ENCODE results near the gene KLHL35.
A peak's percentile ranks its signal among the peaks of the same experiment; 100 is the strongest.

KLHL35 gene

DNA sequence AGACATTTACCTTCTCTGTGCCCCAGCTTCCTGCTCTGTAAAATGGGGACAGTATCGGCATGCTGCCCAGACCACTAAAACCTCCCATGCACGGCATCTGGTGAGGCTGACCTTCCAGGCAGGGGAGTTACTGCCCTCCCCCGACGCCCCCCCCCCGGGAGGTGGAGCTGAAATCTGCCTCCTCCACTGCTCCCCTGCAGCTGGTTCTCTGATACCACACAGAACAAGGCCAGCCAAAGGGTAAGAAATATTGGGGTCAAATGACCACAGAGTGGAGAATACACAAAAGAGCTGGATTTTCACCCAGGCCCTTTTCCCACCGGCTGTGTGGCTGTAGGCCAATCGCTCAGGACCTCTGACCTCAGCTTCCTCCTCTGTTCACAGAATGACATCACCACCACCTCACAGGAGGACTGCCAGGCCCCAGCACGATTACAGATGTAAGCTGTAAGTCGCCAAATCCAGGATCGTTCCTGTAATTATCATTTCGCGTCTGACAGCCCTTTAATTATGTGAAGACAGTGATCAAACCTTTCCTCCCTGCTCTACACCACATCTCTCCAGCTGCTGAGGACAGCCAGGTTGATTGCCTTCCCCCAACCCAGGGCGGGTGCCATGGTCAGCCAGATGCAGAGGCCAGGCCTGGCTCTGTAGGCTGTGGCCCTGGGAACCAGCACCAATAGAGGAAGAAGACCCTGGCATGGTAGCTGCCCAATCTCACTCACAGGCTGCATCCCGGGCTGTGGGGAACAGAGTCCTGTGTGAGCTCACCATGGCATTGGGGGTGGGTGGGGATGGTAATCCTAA, 35.7 kb upstream of the KLHL35 start:
- DNase-seq: no peak

- no peak for DNase-seq
These were observed 34.9 kb upstream of the KLHL35 start for GRCh38 chr11:75467881-75468280.

DNA sequence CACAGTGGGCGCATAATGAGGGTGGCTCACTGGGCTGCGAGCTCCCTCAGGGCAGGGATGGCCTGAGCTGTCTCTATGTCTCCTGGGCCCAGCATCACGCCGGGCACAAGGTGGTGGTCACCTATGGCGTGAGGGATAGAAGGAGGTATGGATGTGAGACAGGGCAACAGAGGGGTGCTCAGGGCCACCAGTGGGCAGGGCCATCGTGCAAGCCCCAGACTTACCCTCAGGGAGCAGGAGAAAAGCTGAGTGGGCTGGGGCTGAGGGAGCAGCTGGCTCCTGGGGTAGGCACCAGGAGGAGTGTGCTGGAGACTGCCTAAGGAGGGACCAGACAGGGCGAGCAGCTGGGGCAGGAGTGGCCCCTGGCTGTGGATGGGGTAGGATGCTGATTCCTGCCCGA, 34.3 kb upstream of the KLHL35 start:
- DNase-seq: no peak

- DNase-seq: no peak
These were observed 32.9 kb upstream of the KLHL35 start for GRCh38 chr11:75465701-75466531.

GRCh38 chr11:75463106-75463774, 30.2 kb upstream of the KLHL35 start:
- DNase-seq: no peak

GRCh38 chr11:75462117-75462653, 29.2 kb upstream of the KLHL35 start:
- DNase-seq: no peak

- DNase-seq: no peak
These were observed 28.1 kb upstream of the KLHL35 start for GRCh38 chr11:75461151-75461550.

- no peak for DNase-seq
These were observed 23.7 kb upstream of the KLHL35 start for GRCh38 chr11:75456596-75457183.

- no peak for DNase-seq
These were observed 22.0 kb upstream of the KLHL35 start for GRCh38 chr11:75454987-75455386.

DNA sequence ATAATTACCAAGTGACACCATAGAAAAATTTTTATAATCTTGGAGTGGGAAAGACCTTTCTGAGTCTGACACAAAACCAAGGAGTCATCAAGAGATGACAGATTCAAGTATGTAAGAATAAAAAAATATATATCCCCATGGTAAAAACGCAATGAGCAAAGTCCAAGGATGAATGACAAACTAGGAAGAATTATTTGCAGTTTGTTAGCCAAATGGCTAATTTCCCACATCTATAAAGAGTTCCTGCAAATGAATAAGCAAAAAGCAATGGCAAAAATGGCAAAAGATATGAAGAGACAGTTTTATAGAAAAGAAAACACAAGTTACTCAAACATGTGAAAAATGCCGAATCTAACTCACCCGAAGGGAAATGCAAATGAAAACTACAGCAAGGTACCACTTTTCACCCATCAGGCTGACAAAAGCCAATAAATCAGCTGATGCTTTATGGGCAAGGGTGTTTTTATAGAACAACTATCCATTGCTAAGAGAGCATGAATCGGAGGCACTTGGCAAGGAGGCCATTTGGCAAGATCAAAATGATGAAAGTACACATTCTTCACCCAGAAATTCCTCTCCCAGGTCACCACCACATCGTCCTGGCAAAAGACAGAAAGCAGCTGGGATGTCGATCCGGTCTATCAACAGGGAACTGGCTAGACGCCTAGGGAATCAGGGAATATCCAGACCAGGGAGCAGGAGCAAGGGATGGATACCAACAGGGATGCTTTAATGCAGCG, 21.1 kb upstream of the KLHL35 start:
- no peak for DNase-seq

DNA sequence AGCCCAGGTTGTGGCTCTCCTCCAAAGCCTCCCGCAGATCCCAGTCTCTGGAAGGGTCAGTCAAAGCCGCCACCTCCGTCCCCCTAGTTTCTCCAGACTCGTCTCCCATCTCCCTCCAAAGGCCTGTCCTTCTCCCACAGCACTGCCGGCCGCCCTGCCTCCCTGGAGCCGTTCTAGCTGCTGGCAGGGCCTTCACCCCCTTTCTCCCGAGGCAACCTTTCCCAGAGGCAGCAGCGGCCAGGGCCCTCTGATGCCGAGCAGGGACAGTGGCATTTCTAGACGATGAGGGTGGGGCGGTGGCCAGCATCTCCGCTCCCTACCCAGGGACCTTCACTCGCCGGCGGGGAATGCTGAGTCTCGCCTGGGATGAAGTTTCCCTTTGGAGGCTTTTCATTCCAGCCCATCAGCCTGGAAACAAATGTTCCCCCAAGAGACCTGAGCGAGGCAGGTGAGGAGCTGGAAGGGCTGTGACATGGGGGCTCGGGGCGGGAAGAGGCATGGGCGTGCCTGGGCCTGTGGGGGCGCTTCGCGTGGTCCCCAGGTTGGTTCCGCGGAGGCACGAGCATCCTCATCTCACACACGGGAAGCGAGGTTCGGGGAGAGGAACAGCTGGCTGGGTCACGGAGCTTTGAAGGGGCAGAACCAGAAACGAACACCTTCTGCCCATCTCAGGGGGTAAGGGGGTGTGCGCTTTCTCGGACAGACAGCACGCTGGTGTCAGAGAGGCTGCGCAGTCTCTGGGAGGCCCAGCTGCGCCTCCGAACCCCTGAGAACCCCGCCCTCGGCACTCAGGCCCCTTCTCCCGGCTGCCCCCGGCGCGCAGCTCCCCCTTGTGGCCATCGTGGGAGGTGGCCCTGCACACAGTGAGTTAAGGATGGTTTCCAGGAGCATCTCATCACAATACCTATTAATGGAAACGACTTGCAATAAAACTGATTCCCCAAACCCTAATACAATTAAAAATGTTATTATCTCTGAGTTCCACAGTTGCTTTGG, 18.1 kb upstream of the KLHL35 start:
- DNase-seq: peak; percentile 2 to 19

DNA sequence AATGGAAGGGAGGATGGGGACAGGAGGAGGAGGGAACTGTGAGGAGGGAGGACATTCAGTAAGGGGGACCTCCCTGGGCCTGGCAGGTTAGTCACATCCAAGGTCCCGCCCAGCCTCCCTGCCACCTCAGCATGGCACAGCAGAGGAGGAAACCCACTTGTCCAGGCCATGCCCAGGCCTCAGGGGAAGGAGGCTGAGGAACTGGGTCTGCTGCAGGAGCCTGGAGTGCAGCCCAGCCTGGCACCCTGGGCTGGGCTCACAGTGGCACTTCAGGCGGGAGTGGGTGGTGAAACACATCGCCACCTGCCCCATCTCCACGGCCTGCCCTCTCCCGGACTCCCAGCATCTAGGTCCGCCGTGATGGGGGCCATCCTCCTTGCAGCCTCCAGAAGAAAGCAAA, 17.2 kb upstream of the KLHL35 start:
- DNase-seq: no peak

DNA sequence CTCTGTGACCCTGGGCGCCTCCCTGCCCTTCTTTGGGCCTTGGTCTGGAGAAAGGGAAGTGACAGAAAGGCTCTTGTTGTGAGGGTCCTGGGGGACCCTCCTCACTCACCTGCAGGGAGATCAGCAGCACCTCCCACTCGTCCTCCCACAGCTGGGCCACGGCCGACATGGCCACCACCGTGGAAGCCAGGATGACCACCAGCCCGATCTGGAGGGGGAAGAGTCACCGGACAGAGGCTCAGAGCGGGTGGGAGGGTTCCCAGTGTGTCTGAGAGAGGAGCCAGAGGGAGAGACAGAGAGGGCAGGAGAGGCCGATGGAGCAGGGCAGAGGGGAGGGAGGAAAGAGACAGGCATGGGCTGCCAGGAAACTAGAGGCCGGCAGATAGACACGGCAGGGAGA, 16.8 kb upstream of the KLHL35 start:
- no peak for DNase-seq

DNA sequence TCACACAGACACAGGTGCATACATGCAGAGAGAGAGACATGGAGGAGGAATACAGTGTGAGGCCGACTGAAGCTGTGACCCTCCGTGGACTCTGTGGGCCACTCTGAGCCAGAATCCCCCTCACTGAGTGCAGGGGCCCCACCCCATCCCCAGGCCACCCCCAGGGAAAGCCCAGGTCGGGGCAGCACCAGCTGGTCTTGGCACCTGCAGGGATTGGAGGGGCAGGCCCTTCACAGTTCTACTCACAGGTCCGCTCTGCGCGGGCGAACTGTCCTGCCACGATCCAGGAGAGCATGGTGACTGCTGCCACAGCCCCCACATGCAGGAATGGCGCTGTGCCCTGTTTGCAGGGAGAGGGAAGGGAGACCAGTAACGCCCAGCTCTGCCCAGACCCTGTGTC, 16.3 kb upstream of the KLHL35 start:
- DNase-seq: no peak

GRCh38 chr11:75447415-75447814, 14.4 kb upstream of the KLHL35 start:
- no peak for DNase-seq

DNA sequence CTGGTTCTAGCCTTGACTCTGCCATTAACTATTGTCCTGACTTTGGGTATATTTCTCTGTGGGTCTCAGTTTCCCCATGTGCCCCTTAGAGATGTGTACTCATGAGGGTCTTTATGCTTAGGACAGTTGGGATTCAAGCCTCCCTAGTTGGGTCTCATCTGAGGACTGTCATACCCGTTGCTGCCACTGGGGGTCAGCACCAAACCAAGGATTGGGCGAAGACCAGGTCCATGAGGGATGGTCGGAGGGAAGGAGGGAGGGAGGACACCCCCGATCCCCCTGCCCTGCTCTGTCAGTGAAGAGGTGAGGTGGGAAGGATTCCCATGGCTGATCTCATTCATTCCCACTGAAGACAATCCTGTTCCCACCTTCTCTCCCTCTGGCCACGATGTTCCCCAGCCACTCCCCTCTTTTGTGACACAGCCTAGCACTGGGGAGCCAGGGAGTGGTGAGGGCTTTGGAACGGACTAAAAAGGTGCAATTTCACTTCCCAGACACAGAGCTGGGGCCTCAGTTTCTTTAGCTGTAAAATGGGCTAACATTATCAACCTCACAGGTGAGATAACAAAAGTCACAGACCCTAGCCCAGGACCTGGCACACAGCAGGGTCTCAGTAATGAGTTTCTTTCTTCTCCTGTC, 12.4 kb upstream of the KLHL35 start:
- DNase-seq: peak; percentile 35 to 59

DNA sequence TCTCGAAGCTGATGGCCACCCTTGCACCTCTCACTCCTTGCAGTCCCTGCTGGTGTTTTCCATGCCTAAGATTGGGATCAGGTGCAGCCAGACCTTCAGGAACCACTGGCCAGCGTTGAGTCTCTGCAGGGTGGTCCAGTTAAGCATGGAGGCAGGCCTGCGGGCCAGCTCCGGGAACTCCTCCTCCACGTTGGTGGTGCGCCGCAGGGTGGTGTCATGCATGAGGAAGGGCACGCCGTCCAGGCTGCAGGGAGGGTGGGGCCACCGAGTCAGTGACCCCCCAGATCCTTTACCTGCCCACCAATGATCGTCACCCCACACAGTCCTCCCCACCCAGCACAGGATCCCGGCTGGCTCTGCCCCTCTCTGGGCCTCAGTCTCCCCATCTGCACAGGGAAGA, 10.0 kb upstream of the KLHL35 start:
- no peak for DNase-seq

GRCh38 chr11:75442161-75442885, 9.3 kb upstream of the KLHL35 start:
- DNase-seq: no peak

DNA sequence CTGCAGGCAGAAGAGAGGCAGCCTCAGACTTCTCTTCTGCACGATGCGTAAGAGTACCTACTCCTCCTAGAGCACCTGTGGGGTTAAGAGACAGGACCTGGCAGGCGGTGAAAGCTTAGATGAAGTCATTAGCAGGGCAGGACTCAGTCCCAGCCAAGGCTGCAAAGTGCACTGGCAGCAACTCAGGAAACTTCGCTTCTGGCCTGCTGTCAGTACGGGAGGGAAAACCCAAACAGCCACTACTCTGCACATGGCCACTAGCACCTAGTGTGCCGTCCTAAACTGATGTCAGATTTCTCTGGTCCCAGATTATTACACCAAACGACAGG, 8.8 kb upstream of the KLHL35 start:
- DNase-seq: no peak

All from Kasumi-1 (cell line).